PFSK-1 (cell line): ENCODE data around the gene TGFBR1.

Experiments used
- POLR2AphosphoS5 ChIP-seq: IDR thresholded peaks from 2 replicates; pipeline ENCODE4 v1.6.1; 2012; ENCODE audit warnings: low read depth, mild to moderate bottlenecking, control low read depth, low read length, moderate library complexity
- SIN3A ChIP-seq: IDR thresholded peaks from 2 replicates; pipeline ENCODE4 v1.6.1; 2012; ENCODE audit warnings: mild to moderate bottlenecking, low read length, moderate library complexity, borderline replicate concordance; ENCODE audit not compliant: insufficient read depth

DNA sequence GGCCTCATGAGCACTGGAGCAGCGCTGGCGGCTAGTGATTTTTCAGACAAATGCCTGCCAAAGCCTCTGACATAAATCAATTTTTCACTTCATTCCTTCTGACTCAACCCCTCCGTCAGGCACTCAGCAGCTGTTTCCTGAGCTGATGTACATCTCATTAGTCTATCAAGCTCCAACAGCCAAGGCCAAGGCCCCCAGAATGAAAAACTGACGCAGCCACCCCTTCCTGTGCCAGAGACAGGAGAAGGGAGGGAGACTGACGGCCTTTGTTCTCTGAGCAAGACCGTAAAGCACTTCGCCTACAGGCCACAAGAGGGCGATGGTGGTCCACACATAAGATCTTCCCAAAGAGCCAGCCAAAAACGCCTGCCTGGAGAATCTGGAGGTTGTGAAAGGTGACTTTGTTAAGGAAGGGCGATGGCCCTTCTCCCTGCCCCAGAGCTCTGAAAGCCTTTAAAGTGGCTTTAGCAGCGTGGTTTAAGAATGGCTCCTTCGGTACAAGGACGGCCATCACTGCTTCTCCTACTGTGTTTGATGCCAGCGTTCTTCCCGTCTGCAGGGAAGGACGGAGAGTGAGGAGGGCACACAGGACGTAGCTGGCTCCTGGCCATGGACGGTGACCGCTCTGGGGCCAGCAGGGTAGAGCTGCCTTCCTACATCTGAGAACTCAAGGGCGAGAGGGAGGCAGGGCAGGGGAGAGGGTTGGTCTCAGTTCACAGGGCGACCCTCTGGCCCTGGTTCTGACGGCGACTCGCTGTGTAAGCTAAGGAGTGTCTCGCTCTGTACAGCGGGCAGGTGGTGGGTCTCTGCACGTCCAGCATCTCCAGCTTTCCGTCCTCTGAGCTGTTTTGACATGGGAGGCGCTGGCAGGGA is 79.8 kb downstream of the TGFBR1 start:
- TF ChIP-seq SIN3A, result no peak
- no peak for TF ChIP-seq POLR2AphosphoS5
